IMR-90 (cell line): Measurements from ENCODE around the gene USP26. TPM values are rescaled to one million over a fixed set of nuclear protein-coding genes. Genes with fewer than 3 reads are reported as not detected.

Experiments
- polyA plus RNA-seq, 3 experiments: library from polyadenylated mRNA; depleted of rRNA; stranded (reverse); fragments of >200 nt; gene quantifications; 2 replicates each; pipeline ENCODE4 v1.2.3, GENCODE V29; 2012; ENCODE audit warnings: low replicate concordance in 1 of 3
- total RNA-seq: library from RNA; depleted of rRNA; stranded (reverse); fragments of >200 nt; gene quantifications from 2 replicates; pipeline ENCODE4 v1.2.3, GENCODE V29; 2012; rRNA removed

Gene USP26
- total and polyA plus RNA-seq, 2 of the 4 experiments (the other 2 are of a cell fraction), result not detected

Other genes starting within 250 kb of the USP26 start
- not detected in 2 replicates for gene HS6ST2, start 138.5 kb downstream of the USP26 start, total RNA-seq
- not detected in 2 replicates for gene HS6ST2, start 138.5 kb downstream of the USP26 start, polyA plus RNA-seq (2012; rRNA removed)
- gene TFDP3, start 121.2 kb upstream of the USP26 start, total RNA-seq, result not detected in 2 replicates
- gene TFDP3, start 121.2 kb upstream of the USP26 start, polyA plus RNA-seq (2012; rRNA removed), result not detected in 2 replicates